ENCODE results near the gene TNNI3K. TPM values are rescaled to one million over a fixed set of nuclear protein-coding genes. Genes with fewer than 3 reads are reported as not detected.

Gene TNNI3K
- total RNA-seq, 1 experiment from 2014 or later: not detected

DNA sequence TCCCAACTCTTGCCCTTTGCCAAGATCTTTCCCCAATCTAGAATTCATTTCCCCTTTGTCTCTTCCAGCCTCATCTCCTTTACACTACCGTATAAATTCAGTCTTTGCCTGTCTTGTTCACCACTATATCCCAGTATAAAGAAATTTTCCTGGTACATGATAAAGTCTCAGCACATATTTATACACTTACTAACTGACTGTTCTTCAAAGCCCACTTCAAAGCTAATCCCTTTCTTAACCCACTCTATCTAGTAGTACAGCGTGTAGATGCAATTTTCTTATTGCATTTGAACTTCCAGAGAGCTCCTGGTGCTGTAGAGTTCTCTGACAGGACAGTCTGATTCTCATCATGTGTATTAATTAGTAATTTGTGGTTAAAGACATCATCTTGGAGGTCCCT, 199.1 kb downstream of the TNNI3K start:
- no peak for DNase-seq (ENCODE audit: low spot score)

DNA sequence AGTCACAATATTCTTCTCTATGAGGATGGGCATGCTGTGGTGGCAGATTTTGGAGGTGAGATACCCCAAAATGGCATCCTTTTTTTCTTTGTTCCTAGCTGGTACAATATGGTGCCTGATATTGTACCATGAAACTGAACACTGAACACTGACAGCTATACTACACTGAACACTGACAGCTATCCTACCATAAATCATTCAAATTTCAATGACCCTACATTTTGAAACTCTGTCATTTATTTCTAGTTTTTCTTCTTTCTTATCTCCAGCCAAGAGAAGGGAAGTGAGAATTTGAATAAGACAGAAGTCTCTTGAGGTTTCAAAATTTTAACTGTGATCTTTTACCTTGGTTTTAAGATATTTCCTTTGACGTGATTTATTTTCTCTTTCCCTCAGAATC, 200.9 kb downstream of the TNNI3K start:
- DNase-seq (ENCODE audit: low spot score): no peak

DNA sequence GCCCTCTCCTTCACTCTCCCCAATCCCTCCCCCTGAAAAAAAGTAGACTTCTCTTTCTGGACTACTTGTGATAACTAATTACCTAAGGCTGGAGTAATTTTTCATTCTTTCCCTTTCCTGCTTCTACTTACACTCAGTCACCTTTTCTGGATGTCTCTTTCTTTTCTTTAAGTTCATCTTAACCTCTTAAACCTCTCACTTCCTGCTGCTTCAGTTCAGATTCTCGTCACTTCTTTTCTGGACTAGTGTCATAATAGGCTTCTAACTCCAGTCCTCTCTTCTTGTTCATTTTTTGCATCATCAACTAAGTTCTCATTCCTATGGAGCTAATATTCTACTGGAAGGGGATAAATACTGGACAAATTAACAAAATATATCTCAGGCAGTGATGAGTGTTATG, 201.8 kb downstream of the TNNI3K start:
- no peak for DNase-seq (ENCODE audit: low spot score)

DNA sequence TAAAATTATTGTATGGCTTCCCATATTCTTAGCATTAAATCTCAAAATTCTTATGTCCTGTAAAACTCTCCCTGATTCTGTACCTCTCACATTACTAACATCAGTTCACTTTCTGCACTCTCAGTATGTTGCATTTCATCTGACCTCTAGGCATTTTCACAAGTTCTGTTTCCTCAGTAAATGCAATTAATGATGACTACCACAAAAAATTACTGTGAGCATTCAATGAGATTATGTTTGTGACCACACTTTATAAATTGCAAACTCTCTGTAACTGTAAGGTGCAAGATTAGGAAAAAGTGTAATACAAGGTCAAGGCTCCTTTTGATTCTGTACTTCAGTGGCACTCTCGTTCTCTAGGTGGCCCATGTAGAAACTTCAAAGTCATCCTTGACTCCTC, 216.8 kb downstream of the TNNI3K start:
- no peak for DNase-seq (ENCODE audit: low spot score)

DNA sequence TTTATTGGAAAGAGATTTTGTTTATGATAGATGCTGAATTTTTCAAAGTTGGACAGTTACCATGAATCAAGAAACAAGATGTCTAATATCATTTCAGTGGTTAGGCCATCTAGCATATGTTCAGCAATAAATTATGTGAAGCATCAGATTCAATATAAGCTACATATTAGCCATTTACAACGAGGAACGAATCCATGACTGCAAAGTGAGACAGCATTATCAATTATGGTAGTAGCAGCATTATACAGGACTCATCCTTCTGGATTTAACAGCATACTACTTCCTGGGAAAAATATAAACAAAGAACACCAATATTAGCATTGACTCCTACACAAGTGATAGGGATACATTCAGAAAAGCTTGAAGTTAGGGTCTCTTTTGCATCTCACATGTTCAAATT, 218.1 kb downstream of the TNNI3K start:
- no peak for DNase-seq (ENCODE audit: low spot score)

DNA sequence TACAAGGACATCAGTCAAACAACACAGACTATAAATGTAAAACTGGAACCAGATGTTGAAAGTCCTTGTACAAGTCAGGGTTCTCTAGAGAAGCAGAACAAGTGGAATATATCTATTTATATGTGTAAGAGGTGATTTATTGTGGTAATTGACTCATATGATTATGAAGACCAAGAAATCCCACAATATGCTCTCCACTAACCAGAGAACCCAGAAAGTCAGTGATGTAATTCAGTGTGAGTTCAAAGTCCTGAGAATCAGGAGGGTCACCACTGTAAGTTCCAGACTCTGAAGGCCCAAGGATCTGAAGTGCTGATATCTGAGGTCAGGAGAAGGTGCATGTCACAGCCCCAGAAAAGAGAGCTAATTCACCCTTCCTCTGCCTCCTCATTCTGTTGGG, 220.2 kb downstream of the TNNI3K start:
- DNase-seq (ENCODE audit: low spot score): no peak

DNA sequence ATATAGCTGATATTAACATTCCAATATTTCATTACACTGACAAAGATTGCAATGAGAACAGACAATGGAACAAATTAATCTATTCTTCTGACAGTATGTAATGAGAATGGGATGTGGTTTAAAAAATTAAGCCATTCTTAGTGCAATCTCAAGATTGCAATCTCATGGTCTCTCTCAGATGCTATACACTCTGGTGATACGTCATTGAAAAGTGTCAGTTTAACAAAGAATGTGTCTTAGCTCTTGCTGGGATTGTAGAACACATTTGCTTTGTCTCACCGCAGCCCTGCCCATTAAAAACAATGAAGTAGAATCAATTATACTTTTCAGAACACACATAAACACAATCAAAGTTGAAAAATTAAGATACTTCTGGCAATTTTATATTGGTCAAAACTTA, 222.1 kb downstream of the TNNI3K start:
- no peak for DNase-seq (ENCODE audit: low spot score)

DNA sequence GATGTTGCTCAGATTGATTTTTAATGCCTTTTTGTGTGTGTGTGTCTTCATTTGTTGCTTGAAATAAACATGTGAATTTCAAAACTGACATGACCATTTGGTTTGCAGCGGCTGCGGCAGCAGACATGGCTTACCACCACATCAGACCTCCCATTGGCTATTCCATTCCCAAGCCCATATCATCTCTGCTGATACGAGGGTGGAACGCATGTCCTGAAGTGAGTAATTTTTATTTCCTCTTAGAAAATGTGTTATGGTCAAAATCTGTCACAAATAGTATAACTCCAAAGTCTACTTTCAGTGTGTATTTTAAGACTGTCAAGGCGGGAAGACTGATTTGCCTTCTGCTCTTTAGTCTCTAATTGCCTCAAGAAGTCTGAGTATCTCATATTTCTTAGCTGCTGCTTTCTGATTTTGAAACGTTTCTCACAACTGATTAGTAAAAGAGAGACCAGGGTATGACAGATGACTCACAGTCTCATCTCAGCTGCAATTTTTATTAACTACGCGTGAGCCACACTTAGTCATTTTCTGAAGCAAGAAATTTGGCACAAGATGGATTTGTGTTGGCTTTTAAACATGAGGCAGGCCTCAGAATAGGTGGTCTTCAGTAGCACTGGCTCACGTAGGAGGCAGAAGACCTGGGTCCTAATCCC, 228.3 kb downstream of the TNNI3K start:
- DNase-seq (ENCODE audit: low spot score): no peak

DNA sequence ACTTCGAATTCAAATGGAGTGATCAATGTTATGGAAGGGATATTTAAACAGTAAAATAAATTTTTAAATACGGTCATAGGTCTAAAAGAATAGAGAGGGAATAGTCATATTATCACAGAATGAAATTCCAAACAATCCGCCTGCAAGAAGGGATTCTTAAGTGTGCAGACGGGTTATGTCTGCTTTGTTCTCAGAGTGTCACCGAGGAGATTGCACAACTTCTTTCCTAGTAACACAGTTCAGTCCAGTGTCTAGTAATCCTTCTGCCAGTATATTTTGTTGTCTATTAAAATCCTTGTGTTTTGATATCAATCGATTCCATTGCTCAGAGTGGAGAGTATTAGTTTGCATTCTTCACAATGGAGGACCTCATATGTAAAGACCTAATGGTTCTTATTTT, 228.8 kb downstream of the TNNI3K start:
- no peak for DNase-seq (ENCODE audit: low spot score)

DNA sequence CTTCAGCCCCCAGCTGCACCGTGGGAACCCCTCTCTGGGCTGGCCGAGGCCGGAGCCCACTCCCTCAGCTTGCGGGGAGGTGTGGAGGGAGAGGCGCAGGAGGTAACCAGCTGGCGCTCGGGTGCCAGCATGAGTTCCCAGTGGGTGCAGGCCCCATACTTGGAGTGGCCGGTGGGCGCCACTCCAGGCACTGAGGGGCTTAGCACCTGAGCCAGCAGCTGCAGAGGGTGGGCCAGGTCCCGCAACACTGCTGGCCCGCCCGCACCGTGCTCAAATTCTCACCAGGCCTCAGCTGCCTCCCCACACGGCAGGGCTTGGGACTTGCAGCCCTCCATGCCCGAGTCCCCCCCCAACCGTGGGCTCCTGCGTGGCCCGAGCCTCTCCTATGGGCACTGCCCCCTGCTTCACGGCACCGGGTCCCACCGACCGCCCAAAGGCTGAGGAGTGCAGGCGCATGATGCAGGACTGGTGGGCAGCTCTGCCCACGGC, 230.1 kb downstream of the TNNI3K start:
- no peak for DNase-seq (ENCODE audit: low spot score)

DNA sequence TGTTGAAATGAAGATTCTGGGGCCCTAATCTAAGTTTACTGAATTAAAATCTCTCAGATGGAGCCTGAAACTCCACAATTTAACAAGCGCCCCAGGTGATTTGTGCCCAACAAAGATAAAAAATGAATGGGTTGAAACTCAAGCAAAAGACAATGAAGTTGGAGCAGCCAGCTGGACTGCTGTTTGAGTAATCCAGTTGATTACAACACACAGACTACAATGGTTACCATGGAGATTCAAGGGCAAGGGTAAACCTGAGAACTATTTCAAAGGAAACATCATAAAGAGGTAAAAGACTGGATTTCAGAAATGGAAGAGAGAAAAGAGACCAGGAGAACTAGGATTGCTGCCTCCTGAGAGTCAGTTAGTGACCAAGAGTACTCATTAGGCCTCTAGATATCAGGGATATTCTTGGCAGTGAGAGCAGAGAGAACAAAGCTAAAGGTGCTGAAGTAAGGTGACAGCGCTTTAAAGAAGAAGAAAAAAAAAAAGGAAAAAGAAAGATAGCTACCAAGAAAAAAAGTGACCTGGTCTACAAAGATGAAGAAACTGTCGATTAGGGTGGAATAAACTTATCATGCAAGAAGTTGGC, 232.7 kb downstream of the TNNI3K start:
- DNase-seq (ENCODE audit: low spot score): peak; percentile 20

DNA sequence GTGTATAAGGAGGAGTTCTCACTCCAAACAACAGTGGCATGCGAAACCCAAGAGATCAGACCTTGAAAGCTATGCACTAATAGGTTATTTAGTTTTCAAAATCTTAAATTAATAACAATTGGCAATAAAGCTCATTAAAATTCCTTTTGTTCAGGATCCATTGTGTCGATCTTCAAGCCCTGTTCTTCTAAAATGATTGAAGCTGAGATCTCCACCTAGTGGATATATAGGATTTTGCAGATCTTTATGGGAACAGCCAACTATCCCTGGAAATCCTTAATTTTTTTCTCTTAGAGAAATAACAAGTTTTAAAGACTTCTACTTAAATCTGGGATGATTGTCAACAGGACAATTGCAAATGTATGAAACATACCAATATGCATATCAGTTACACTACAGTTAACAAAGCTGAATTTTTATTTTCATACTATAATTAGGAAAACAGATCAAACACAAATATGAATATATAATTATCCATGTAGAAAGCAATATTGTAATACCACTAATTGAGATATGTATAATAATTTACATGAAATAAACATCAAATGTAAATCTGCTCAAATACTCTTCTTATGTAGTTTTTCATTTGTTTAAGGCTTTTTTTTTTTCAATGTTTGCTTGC, 233.9 kb downstream of the TNNI3K start:
- peak; percentile 45 for DNase-seq (ENCODE audit: low spot score)

DNA sequence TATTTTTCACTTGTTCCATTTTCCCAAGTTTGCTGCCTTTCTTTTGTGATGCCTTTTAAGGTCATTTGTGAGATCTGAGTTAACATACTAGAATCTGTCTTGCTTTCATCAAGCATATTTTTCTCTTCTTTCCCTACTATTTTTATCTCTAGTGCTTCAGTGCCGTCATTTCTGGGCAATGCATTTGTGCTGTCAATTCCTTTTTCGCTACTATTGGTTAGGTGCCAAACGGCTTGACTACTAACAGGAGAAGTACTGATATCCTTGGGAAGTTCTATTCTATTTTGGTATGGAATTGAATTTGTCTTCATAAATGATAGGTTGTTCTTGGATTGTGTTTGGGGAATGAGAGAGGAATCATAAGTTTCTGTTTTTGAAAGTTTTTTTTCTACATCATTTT, 235.1 kb downstream of the TNNI3K start:
- no peak for DNase-seq (ENCODE audit: low spot score)

DNA sequence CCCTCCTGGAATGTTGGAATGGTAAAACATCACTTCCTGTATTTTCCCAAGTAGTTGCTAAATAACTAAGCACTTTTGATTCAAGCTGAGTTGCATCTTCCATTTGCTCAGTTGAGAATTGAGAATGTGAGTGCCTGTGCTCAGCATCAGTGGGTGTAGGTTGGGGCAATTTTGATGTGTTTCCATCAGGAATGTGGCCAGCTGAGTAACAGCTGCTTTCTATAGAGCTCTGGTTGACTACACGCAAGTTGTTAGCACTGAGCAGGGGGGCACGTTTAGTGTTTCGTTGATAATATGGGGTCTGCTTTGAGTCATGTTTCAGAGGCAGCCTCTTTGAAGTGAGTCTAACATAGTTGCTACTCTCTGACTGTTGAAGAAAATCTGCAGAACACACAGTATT, 235.7 kb downstream of the TNNI3K start:
- DNase-seq (ENCODE audit: low spot score): no peak

DNA sequence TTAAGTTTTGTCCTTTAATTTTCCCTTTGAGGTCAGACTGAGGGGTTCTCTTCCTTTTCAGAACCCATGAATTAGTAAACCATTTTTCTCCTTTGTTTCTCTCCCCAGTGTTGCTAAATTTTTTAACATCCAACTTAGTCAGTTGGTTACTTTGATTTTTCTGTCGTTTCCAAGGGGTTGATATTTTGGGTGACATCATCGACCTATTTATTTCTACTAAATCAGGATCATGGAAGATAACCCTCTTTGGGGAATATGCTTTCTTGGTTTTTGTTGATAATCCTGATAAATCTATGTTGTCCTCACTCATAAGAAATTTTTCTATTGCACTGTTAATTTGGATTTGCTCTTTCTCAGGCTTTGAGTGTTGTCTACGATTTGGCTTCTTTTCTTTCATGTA, 236.3 kb downstream of the TNNI3K start:
- no peak for DNase-seq (ENCODE audit: low spot score)

DNA sequence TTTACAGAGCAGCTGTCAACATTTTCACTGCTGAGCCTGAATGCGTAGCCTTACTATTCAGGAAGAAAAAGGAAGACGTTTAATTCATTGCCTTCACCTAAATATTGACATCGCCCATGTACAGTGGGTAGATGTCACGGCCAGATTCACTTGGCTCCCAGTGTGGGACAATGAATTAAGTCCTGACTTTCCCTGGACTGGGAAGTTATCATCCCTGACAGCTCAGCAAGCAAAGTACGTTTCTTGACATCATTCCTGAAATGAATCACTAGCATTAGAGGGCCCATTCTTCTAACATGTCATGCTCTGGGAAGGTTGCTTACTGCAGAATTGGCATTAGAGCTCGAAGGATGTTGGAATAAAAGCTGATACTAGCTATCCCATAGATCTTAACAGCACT, 239.4 kb downstream of the TNNI3K start:
- no peak for DNase-seq (ENCODE audit: low spot score)

DNA sequence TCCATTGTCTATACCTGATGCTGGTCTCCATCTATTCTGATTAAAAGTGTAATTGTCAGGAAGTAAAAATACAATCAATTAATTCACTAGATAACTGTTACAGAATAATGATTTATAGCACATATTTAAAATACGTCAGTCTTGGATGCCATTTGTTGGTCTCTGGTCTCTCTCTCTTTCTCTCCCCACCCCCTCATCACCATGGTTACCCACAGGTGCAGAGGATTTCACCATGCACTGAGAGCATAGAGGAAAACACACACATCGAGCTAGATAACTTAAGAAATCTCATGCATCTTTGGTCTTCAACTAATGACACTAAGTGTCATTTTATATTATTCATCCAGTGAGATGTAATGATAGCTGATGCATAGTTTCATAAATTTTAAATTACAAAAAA, 243.8 kb downstream of the TNNI3K start:
- DNase-seq (ENCODE audit: low spot score): no peak

DNA sequence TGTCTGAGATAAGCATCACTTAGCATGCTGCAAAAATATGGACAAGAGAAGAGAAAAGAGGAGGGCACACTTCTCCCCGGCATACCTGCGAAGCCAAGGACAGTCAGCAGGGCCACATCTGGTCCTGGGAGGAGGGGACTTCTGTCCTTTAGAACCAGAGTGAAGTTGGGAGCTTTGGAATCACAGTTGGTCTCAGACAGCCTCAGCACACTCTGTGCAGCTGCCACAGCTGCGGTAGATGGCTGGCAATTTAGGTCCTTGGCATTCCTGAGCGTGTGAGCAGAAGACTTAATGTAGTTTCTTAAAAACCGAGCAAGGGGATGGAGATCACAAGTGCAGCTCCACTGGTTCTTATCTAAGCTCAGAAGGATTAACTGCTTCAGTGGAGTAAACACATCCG, 244.9 kb downstream of the TNNI3K start:
- no peak for DNase-seq (ENCODE audit: low spot score)

DNA sequence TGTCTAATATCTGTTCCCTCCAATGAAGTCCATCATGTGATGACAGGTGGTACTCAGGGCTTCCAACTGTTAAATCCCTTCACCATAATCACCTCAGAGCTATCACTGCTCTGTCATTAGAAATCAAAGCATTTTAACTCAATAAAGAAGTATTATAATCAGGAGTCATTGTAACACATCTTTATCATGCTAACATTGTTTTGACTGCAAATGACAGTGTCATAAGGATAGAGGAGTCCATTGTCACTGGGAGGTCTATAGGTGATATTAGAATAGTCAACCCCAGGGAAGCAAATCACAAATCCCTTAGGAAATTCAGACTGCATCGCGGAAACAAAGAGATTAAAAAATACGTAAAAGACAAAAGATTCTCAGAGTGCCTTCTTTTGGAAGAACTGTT, 246.4 kb downstream of the TNNI3K start:
- DNase-seq (ENCODE audit: low spot score): no peak

DNA sequence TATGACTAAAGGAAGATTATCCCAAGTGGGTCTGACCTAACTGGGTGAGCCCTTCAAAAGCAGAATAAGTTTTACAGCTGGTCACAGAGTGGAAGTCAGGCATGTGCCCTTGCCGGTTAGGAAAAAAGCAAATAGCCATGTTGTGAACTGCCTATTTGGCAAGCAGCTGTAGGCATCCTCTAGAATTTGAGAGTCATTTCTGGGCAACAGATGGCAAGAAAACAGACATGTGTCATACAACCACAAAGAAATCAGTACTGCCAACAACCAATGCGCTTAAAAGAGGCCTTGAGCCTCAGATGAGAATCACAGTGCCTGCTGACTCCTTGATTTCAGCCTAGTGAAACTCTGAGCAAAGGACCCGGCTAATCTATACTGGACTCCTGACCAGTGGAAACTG, 250.4 kb downstream of the TNNI3K start:
- DNase-seq (ENCODE audit: low spot score): peak; percentile 39

DNA sequence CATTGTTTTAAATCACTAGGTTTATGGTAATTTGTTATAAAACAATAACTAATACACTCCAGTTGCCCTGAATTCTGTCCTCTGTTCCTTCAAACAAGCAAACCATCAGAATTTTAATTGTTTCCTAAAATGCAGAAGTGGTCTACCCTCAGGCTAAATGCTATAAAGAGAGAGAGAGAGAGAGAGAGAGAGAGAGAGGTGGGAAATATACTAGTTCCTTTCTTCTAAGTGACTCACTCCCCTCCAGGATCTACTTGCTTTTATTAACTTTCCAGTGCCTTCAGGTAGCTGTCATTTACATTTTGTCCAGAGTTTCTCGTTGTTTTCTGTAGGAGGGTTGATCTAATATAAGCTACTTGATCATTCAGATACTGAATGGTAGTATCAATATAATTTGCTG, 250.8 kb downstream of the TNNI3K start:
- DNase-seq (ENCODE audit: low spot score): no peak

DNA sequence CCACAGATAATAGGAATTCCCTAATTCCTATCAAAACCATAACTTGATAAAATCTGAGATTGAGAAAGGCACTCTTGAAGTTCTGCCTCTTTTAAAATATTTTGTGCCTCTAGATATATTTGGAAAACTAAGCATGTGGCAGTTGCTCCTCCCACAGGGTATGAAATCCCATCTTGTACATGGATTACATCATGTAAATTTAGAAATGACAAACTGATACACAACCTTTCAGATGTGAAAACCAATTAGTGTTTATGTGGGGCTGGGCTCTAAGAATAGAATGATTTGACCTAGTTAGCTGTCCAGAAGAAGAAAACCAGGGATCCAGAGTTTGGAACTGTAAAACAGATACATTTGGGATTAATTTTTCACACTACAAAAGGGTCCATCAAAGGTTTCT, 261.5 kb downstream of the TNNI3K start:
- DNase-seq (ENCODE audit: low spot score): no peak

DNA sequence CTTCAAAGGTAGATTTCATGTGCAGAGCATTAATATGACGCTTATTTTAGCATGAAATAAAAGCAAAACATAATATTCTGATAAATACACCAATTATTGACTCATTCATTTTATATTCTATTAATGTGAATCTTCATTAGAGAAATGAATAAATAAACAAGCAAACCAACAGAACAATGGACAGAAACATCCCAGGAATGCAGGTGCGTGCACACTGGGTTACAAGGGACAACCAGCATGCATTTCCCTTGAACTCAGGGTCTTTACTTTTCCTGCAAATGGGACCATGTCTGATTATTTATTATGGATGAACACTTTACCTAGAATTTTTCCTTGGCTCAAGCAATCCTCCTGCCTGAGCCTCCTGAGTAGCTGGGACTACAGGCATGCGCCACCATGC, 263.7 kb downstream of the TNNI3K start:
- DNase-seq (ENCODE audit: low spot score): no peak

DNA sequence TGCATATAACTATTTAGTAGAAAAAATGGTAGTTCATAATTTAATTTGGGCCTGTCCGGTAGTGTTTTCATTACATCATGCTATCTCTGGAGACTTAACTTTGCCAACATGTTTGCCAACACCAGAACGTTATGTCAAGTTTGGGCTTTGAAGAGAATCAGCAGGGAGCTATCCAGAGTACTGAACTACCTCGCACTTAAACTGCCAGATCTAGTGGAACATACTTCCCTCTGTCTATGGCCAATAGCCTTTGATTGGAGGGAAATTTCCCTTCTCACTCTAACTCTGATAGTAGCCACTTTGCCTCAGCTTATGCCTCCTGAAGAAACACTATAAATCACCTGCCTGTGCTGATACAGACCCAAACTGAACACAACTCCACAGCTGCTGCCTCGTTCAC, 267.2 kb downstream of the TNNI3K start:
- DNase-seq (ENCODE audit: low spot score): peak; percentile 45
